ENCODE data around the gene ANKRD42. TPM values are rescaled to one million over a fixed set of nuclear protein-coding genes. Genes with fewer than 3 reads are reported as not detected.

ANKRD42 gene
- polyA plus RNA-seq, 3 donors = 4.3 to 6.2 (median 6.1) TPM

DNA sequence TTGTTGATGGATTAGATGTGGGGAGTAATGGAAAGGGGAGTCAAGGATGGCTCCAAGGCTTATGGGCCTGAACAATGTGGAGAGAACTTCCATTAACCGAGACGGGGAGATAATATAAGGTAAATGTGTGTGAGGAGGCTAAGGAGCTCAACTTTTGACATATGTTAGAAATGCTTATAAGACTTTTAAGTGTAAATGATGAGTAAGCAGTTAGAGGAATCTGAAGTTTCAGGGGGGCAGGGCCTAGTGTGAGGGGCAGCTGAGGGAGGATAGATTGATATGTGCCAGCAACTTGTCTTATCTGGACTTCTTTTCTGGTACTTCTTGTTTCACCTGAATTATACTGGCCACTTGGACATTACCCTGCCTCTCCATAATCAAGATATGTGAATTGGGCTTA lies 29.9 kb downstream of the ANKRD42 start:
- no peak for DNase-seq
- Histone ChIP-seq H3K36me3 (replicated peaks in 1 of 2; ENCODE audit: control insufficient read depth in 1 of 2, insufficient read depth in 2 of 2, low read length in 2 of 2) (no peaks in the 10 kb centered on the region), H3K4me2 (replicated peaks; ENCODE audit: extremely low read depth, low read length, poor library complexity, severe bottlenecking) (no peak overlapping the region), H3K27ac (ENCODE audit: low read depth in 1 of 2, low read length in 2 of 2) (no peak overlapping the region), H3K9ac (ENCODE audit: insufficient read depth, low read length, poor library complexity, severe bottlenecking) (no peak overlapping the region), H2AFZ (ENCODE audit: insufficient read depth, low read depth, low read length, poor library complexity, severe bottlenecking) (no peak overlapping the region), H3K4me1 (ENCODE audit: control insufficient read depth in 1 of 2, insufficient read depth in 2 of 2, low read length in 2 of 2) (no peaks in the 10 kb centered on the region), H3K9me3 (replicated peaks in 1 of 2; ENCODE audit: control insufficient read depth in 1 of 2, insufficient read depth in 1 of 2, low read length in 2 of 2) (no peaks in the 10 kb centered on the region), H3K27me3 (ENCODE audit: control insufficient read depth in 2 of 2, insufficient read depth in 2 of 2, low read length in 2 of 2) (no peaks in the 10 kb centered on the region), H3K4me3 (replicated peaks in 1 of 3; ENCODE audit: low read depth in 2 of 3, low read length in 3 of 3) (no peak overlapping the region), H4K20me1 (ENCODE audit: insufficient read depth, low read length) (no peaks in the 10 kb centered on the region), H3K79me2 (ENCODE audit: insufficient read depth, low read length) (no peaks in the 10 kb centered on the region)
- Mint-ChIP-seq H3K27me3 (ENCODE audit: low read depth in 3 of 3) (peaks cover 0 to 1% (median 0%) of the 10 kb centered on the region in 3 donors), H3K27ac (no peak overlapping the region), H3K4me1 (no peaks in the 10 kb centered on the region), H3K36me3 (no peaks in the 10 kb centered on the region), H3K9me3 (peaks cover 0 to 3% (median 0%) of the 10 kb centered on the region in 7 donors), H3K4me3 (no peak overlapping the region)
- 97% methylated on average over 2 of the region's 2 CpGs for WGBS (ENCODE audit: insufficient coverage)
- intact Hi-C loops (cut with micrococcal nuclease) = no loop called here
- TF ChIP-seq, protein P1, sequence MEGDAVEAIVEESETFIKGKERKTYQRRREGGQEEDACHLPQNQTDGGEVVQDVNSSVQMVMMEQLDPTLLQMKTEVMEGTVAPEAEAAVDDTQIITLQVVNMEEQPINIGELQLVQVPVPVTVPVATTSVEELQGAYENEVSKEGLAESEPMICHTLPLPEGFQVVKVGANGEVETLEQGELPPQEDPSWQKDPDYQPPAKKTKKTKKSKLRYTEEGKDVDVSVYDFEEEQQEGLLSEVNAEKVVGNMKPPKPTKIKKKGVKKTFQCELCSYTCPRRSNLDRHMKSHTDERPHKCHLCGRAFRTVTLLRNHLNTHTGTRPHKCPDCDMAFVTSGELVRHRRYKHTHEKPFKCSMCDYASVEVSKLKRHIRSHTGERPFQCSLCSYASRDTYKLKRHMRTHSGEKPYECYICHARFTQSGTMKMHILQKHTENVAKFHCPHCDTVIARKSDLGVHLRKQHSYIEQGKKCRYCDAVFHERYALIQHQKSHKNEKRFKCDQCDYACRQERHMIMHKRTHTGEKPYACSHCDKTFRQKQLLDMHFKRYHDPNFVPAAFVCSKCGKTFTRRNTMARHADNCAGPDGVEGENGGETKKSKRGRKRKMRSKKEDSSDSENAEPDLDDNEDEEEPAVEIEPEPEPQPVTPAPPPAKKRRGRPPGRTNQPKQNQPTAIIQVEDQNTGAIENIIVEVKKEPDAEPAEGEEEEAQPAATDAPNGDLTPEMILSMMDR (IDR thresholded peaks at IDR 0.05) = no peak

DNA sequence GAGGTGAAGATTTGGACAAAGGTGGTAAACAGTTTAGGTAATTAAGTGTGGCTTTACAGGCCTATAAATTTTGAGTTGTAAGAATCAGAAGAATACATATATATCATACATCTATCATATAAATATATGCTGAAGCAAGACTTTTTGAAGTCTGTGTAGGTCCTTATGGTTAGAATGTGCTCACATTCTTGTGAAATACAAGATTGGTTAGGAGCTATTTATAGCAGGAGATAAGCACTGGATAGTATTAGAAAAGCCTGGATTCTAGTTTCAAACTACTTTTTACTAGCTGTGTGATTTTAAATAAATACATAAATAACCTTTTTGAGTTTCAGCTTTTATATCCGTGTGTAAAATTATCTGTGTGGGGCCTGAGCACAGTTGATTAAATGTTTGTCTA lies 42.3 kb downstream of the ANKRD42 start:
- no peaks in the 10 kb centered on the region for H3K79me2 ChIP-seq (ENCODE audit: insufficient read depth, low read length)
- H4K20me1 ChIP-seq (ENCODE audit: insufficient read depth, low read length) = no peaks in the 10 kb centered on the region
- no peaks in the 10 kb centered on the region for H3K27me3 ChIP-seq (ENCODE audit: control insufficient read depth in 2 of 2, insufficient read depth in 2 of 2, low read length in 2 of 2)
- Mint-ChIP-seq H3K4me3 (no peak overlapping the region), H3K27ac (no peak overlapping the region), H3K27me3 (ENCODE audit: low read depth in 3 of 3) (no peaks in the 10 kb centered on the region), H3K4me1 (no peaks in the 10 kb centered on the region), H3K36me3 (no peaks in the 10 kb centered on the region), H3K9me3 (peaks cover 0 to 2% (median 0%) of the 10 kb centered on the region in 7 donors)
- no peak overlapping the region for H2AFZ ChIP-seq (ENCODE audit: insufficient read depth, low read depth, low read length, poor library complexity, severe bottlenecking)
- no peak for DNase-seq
- no peak overlapping the region for H3K4me3 ChIP-seq (replicated peaks in 1 of 3; ENCODE audit: low read depth in 2 of 3, low read length in 3 of 3)
- H3K9ac ChIP-seq (ENCODE audit: insufficient read depth, low read length, poor library complexity, severe bottlenecking) = no peak overlapping the region
- no peaks in the 10 kb centered on the region for H3K9me3 ChIP-seq (replicated peaks in 1 of 2; ENCODE audit: control insufficient read depth in 1 of 2, insufficient read depth in 1 of 2, low read length in 2 of 2)
- H3K27ac ChIP-seq (ENCODE audit: low read depth in 1 of 2, low read length in 2 of 2) = no peak overlapping the region
- no peaks in the 10 kb centered on the region for H3K4me1 ChIP-seq (ENCODE audit: control insufficient read depth in 1 of 2, insufficient read depth in 2 of 2, low read length in 2 of 2)
- intact Hi-C loops (cut with micrococcal nuclease) = no loop called here
- WGBS (ENCODE audit: insufficient coverage) = no CpG with 5 or more reads among the region's 1 CpG
- H3K4me2 ChIP-seq (replicated peaks; ENCODE audit: extremely low read depth, low read length, poor library complexity, severe bottlenecking) = no peak overlapping the region
- TF ChIP-seq, protein P1 (IDR thresholded peaks at IDR 0.05) = no peak
- no peaks in the 10 kb centered on the region for H3K36me3 ChIP-seq (replicated peaks in 1 of 2; ENCODE audit: control insufficient read depth in 1 of 2, insufficient read depth in 2 of 2, low read length in 2 of 2)

All from CD14-positive monocyte (primary cell).